ENCODE data around the gene RPL15.
"Not testable (repeated sequence)": the region's sequence is repeated elsewhere in the genome, so short reads cannot be mapped to it uniquely, and the experiment has no call there.

RPL15 gene

GRCh38 chr3:23894254-23895061 is 22.5 kb upstream of the RPL15 start:
- no peak for DNase-seq

DNA sequence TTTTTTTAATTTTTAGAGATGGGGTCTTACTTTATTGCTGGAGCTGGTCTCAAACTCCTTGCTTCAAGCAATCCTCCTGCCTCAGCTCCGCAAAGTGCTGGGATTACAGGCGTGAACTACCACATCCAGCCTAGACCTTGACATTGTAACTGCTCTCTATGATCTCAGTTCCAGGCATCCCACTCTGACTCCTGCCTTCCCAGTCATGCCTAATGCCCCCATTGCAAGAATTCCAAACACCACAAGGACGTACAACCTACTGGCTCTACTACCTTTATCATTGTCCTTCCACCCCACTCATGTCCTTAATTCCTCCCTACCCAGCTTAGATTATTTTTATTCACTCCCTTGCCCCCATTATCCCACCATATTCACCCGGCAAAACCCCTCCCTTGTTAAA is 21.8 kb upstream of the RPL15 start:
- no peak for DNase-seq

GRCh38 chr3:23900744-23901143 is 16.2 kb upstream of the RPL15 start:
- no peak for DNase-seq

DNA sequence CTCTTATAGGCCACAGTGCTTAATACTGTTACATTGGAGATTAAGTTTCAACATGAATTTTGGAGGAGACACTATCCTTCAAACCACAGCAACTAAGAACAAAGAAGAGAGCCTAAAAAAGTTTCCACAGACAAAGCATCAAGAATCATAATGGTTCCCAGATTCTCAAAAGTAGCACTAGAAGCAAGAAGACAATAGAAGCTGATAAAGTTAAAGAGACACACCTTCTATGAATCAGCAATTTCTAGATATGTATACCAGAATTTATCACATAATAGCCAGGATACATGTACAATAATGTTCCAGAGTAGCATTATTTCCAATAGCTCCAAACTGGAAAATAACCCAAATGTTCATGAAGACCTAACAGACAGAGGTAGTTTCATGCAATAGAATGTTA is 12.4 kb upstream of the RPL15 start:
- no peak for DNase-seq

DNA sequence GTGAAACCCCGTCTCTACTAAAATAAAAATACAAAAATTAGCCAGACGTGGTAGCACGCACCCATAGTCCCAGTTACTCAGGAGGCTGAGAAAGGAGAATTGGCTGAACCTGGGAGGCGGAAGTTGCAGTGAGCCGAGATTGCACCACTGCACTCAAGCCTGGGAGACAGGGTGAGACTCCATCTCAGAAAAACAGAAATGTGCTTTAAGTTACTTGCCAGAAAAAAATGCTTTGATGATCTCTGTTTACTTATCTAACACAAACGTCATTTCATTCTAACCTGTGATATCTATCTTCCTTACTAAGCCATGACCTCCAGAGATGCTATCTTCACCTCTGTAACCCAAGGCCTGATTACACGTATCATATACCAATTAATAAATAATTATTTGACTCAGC is 7.6 kb upstream of the RPL15 start:
- DNase-seq = no peak

DNA sequence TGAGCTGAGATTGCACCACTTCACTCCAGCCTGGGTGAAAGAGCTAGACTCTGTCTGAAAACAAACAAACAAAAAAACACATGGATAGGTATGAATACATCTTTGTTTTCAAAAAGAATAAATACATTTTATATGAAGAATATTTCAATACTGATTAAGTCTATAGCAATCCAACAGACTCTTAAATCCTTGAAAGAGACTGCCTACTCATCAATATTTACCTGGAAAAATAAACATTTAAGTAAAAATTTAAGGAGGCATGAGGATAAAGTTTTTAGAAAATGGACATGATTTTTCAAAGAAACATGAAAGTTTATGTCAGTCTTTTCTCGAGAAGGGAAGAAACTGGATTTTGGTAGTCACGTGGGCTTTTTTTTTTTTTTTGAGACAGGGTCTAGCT is 5.5 kb upstream of the RPL15 start:
- no peak for DNase-seq

GRCh38 chr3:23912335-23912734 is 4.6 kb upstream of the RPL15 start:
- DNase-seq = not testable (repeated sequence)

DNA sequence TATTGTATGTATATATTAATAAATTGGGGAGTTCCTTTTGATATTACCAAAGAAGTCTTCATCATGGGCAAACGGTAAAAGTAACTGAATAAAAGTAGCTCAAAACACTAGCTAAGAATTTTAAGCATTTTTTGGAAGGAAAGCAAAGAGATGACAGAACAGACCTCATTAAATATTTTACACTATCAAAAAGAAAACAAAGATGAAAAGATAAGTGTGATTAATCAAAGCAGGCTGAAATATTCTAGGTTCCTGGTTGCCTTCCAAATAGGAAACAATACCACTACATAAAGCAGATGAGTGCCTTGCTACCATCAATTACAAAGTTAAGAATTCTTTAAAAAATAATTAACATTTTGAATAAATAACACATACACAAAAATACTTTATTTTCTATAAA is 3.8 kb upstream of the RPL15 start:
- no peak for DNase-seq

DNA sequence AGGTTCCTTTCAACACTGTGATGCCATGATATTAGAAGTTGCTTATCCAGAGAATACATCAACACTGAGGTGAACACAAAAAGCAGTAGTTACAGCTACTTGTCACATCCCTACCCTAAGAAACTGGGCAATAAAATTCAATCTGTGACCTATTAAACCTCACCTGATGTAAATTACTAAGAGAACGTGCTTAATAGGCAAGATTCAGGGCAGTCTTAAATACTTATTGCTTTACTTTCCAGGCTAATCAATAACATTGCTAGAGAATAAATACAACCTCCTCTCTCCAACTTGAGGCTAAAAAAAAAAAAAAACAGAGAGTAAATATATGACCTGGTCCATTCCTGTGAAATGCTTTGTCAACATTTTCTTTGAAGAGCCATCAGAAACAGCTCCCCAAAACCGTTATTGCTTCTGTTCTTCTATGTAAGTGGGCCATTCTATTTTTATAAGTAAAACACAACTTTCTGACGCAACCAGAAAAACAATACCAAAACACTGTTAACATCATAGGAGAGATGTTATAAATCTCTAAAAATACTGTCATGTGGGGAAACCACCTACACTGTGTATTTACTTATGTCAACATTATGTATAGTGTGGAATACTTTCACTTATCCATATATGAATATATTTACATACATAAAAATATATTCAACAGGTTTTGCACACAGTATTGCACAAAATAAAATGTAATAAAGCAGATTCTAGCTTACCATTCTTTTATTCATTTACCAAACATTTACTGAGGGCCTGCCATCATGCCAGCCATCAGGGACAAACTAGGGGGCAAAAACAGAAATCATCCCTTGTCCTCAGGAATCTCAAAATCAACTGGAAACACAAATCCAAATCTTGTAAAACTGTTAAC is 2.8 kb upstream of the RPL15 start:
- peak; percentile 23 for DNase-seq

GRCh38 chr3:23915537-23916108 is 1.3 kb upstream of the RPL15 start:
- DNase-seq = peak; percentile 36

GRCh38 chr3:23916152-23916885 is 613 bp upstream of the RPL15 start:
- DNase-seq = no peak

DNA sequence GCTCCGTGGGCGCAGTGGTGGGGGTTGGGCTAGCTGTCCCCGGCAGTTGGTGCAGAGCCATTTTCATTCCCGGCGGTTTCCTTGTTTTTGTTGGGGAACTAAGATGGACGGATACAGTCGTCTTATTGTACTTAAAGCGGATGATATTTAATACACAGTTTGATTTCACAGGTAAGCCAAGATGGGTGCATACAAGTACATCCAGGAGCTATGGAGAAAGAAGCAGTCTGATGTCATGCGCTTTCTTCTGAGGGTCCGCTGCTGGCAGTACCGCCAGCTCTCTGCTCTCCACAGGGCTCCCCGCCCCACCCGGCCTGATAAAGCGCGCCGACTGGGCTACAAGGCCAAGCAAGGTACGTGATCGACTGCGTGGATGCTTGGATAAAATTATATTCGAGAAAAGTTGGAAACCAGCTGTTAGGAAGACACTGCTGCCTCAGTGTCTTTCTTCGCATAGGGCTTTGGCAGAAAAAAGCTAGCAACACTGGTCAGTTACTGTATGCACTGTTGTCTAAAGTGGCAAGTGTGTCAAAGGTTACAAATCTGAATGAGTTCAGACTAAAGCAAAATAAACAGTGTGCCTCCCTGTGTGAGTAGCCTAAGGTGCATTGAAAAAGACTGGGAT is 859 bp downstream of the RPL15 start:
- peak; percentile 86 for DNase-seq

DNA sequence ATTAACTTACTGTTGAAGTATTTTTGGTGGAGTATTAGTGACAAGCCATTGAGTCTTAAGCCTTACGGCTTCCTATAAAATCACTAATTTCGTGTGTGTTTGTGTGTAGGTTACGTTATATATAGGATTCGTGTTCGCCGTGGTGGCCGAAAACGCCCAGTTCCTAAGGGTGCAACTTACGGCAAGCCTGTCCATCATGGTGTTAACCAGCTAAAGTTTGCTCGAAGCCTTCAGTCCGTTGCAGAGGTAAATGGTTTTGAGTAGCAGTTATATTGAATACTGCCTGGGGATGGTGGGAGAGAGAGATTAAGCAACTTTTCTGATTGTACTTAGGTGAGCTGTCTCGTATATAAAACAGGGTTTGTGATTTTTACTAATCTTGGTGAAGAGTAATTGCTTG is 1.4 kb downstream of the RPL15 start:
- not testable (repeated sequence) for DNase-seq

GRCh38 chr3:23919628-23920027 is 2.7 kb downstream of the RPL15 start:
- DNase-seq = no peak

GRCh38 chr3:23920151-23920655 is 3.3 kb downstream of the RPL15 start:
- no peak for DNase-seq

GRCh38 chr3:23921052-23921511 is 4.2 kb downstream of the RPL15 start:
- DNase-seq = no peak

GRCh38 chr3:23923786-23924185 is 6.9 kb downstream of the RPL15 start:
- DNase-seq = no peak

DNA sequence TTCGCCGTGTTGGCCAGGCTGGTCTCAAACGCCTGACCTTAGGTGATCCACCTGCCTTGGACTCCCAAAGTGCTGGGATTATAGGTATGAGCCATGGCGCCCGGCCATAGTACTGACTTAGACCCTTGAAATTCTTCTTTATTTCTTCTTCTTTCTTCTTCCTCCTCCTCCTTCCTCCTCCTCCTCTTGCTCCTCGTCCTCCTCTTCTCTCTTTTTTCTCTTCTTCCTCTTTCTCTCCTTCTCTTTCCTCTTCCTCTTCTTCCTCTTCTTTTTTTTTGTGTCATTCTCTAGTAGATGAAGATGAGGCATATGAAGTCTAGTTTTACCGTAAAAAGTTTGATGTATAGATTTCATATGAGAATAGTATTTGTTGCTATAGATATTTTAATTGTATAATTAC is 9.3 kb downstream of the RPL15 start:
- DNase-seq = no peak

DNA sequence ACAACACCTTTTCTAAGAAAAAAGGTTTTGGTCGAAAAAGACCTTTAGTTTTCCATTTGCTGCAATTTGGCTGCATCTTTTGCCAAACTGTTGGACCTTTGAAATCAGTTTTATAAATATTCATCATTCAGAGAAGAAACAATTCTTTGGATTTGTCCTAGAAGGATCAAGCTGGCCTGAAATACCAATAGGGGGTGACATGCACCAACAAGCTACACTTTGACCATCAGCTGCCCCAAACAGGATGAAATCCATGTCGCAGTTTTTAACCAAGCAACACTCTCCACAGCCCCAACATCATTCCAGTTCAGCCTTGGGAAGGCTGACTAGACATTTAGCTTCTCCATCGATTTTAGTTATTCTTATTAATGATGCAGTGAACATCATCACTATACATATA is 9.8 kb downstream of the RPL15 start:
- DNase-seq = no peak

DNA sequence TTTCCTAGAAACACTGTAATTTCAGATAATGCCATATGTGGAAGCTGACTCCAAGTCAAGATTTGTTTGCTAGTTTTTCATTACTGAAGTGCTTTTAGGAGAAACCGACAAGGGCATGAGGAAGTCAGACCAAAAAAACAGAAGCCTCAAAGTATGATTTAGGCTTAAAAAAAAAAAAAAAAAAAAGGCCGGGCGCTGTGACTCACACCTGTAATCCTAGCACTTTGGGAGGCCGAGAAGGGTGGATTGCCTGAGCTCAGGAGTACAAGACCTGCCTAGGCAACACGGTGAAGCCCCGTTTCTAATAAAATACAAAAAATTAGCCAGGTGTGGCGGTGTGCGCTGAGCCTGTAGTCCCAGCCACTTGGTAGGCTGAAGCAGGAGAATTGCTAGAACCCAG is 11.6 kb downstream of the RPL15 start:
- peak; percentile 35 for DNase-seq

DNA sequence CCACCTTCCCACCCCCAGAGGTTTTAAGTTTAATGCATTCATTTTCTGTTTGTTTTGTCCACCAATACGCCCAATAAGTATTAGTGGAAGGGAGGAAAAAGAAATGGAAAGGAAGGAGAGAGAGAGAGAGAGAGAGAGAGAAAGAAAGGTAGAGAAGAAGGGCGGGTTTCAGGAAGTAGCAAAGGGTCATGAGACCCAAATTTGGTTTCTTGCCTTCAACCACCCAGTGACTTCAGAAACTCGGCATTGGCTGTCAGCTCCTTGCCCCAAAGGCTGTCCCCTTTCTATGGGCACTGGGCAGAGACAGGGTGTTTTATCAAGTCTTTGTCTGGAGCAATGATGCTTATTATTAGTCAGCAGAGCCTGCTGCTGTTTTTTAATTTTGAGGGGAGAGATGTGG is 14.7 kb downstream of the RPL15 start:
- DNase-seq = no peak

- DNase-seq = no peak
Observed at GRCh38 chr3:23932571-23932970, 15.6 kb downstream of the RPL15 start.

All from suppressor macrophage treated with lipopolysaccharide for 4 hours (primary cell).